HG03045 (cell line): ENCODE results near the gene PERM1.
"Not testable (repeated sequence)": the region's sequence is repeated elsewhere in the genome, so short reads cannot be mapped to it uniquely, and the experiment has no call there.

Experiments used
- ATAC-seq: cut with Tn5 transposase; IDR thresholded peaks from one replicate; pipeline ENCODE4 v1.9.1; 2021; ENCODE audit warnings: mild to moderate bottlenecking, moderate library complexity; ENCODE audit not compliant: unreplicated experiment

Gene PERM1

GRCh38 chr1:1017397-1018320 is 35.8 kb upstream of the PERM1 start:
- ATAC-seq = not testable (repeated sequence)

GRCh38 chr1:1014799-1015681 is 33.1 kb upstream of the PERM1 start:
- no peak for ATAC-seq

GRCh38 chr1:1013922-1014648 is 32.2 kb upstream of the PERM1 start:
- ATAC-seq = no peak

GRCh38 chr1:1013105-1013921 is 31.4 kb upstream of the PERM1 start, which contains the start of gene ISG15:
TSS of gene ISG15 (plus strand) at chr1:1013497. CDS start at chr1:1013574, 77 bp downstream.
- peak; percentile 90 for ATAC-seq

GRCh38 chr1:1012736-1013104 is 30.8 kb upstream of the PERM1 start:
- ATAC-seq = not testable (repeated sequence)

- ATAC-seq = no peak
These were observed 29.6 kb upstream of the PERM1 start for GRCh38 chr1:1011396-1011949.

GRCh38 chr1:1010131-1010530 is 28.2 kb upstream of the PERM1 start:
- not testable (repeated sequence) for ATAC-seq

- ATAC-seq = no peak
These were observed 24.6 kb upstream of the PERM1 start for GRCh38 chr1:1006305-1007159.

- ATAC-seq = no peak
These were observed 23.9 kb upstream of the PERM1 start for GRCh38 chr1:1005774-1006304.

- ATAC-seq = no peak
These were observed 23.1 kb upstream of the PERM1 start for GRCh38 chr1:1004780-1005697.

GRCh38 chr1:1004420-1004779 is 22.5 kb upstream of the PERM1 start:
- no peak for ATAC-seq

GRCh38 chr1:1003618-1004419 is 21.9 kb upstream of the PERM1 start:
- no peak for ATAC-seq

GRCh38 chr1:1001057-1001783 is 19.3 kb upstream of the PERM1 start:
- ATAC-seq = no peak

- ATAC-seq = peak; percentile 23
These were observed 18.6 kb upstream of the PERM1 start for GRCh38 chr1:1000357-1001056.

- ATAC-seq = peak; percentile 40
These were observed 17.9 kb upstream of the PERM1 start, which contains the start of gene HES4 for GRCh38 chr1:999725-1000356. TSS of gene HES4 (minus strand) at chr1:1000097. CDS start at chr1:999973, 124 bp downstream.
